ENCODE data around the gene OPCML. TPM values are rescaled to one million over a fixed set of nuclear protein-coding genes. Genes with fewer than 3 reads are reported as not detected.

Gene OPCML
- total RNA-seq, 4 donors from 2014 or later, result 0.33 TPM; not detected in 3

- Histone ChIP-seq H3K4me3 (replicated peaks in 1 of 3) (no peak overlapping the region), H3K27ac (no peak overlapping the region), H3K4me1 (peaks cover 0 to 11% of the 10 kb centered on the region in 2 donors), H3K36me3 (no peaks in the 10 kb centered on the region), H3K27me3 (no peaks in the 10 kb centered on the region), H3K9me3 (no peaks in the 10 kb centered on the region)
- intact Hi-C loops (cut with DNase I), result no loop called here
- TF ChIP-seq POLR2A (IDR thresholded peaks at IDR 0.05) (no peak), CTCF (IDR thresholded peaks at IDR 0.05) (no peak)
- WGBS, 2 donors, result 84 to 90% methylated on average over 10 of the region's 10 CpGs
- no peak for DNase-seq
Measured at GRCh38 chr11:133240908-133241655, 291.2 kb downstream of the OPCML start.

GRCh38 chr11:133239575-133239974, 292.7 kb downstream of the OPCML start:
- no peak for DNase-seq
- Histone ChIP-seq H3K36me3 (no peaks in the 10 kb centered on the region), H3K9me3 (no peaks in the 10 kb centered on the region), H3K4me1 (peaks cover 0 to 11% of the 10 kb centered on the region in 2 donors), H3K27me3 (no peaks in the 10 kb centered on the region), H3K4me3 (replicated peaks in 1 of 3) (no peak overlapping the region), H3K27ac (no peak overlapping the region)
- intact Hi-C loops (cut with DNase I), result no loop called here
- WGBS, 2 donors, result 83 to 93% methylated on average over 8 of the region's 8 CpGs
- TF ChIP-seq POLR2A (IDR thresholded peaks at IDR 0.05), result no peak
- no peak for TF ChIP-seq CTCF (IDR thresholded peaks at IDR 0.05)

- Histone ChIP-seq H3K27me3 (no peaks in the 10 kb centered on the region), H3K4me1 (peaks cover 0 to 7% of the 10 kb centered on the region in 2 donors), H3K27ac (no peak overlapping the region), H3K4me3 (replicated peaks in 1 of 3) (no peak overlapping the region), H3K9me3 (no peaks in the 10 kb centered on the region), H3K36me3 (no peaks in the 10 kb centered on the region)
- DNase-seq, result no peak
- TF ChIP-seq POLR2A (IDR thresholded peaks at IDR 0.05) (no peak), CTCF (IDR thresholded peaks at IDR 0.05) (no peak)
- 87% methylated on average over 10 of the region's 10 CpGs for WGBS, 2 donors
- intact Hi-C loops (cut with DNase I), result no loop called here
Measured at GRCh38 chr11:133238495-133238894, 293.8 kb downstream of the OPCML start.

- Histone ChIP-seq H3K27ac (no peak overlapping the region), H3K36me3 (no peaks in the 10 kb centered on the region), H3K4me1 (peaks cover 0 to 2% of the 10 kb centered on the region in 2 donors), H3K9me3 (no peaks in the 10 kb centered on the region), H3K27me3 (no peaks in the 10 kb centered on the region), H3K4me3 (replicated peaks in 1 of 3) (no peak overlapping the region)
- intact Hi-C loops (cut with DNase I), result no loop called here
- DNase-seq, result no peak
- WGBS, 2 donors, result 94 to 95% methylated on average over 2 of the region's 2 CpGs
- TF ChIP-seq CTCF (IDR thresholded peaks at IDR 0.05) (no peak), POLR2A (IDR thresholded peaks at IDR 0.05) (no peak)
Measured at GRCh38 chr11:133238027-133238426, 294.3 kb downstream of the OPCML start.

GRCh38 chr11:133235381-133235780, 296.9 kb downstream of the OPCML start:
- no peaks in the 10 kb centered on the region for H3K36me3 ChIP-seq
- intact Hi-C loops (cut with DNase I), result no loop called here
- 54 to 71% methylated on average over 3 of the region's 3 CpGs for WGBS, 2 donors
- no peak overlapping the region for H3K27ac ChIP-seq
- H3K27me3 ChIP-seq, result no peaks in the 10 kb centered on the region
- H3K9me3 ChIP-seq, result no peaks in the 10 kb centered on the region
- H3K4me3 ChIP-seq (replicated peaks in 1 of 3), result no peak overlapping the region
- TF ChIP-seq POLR2A (IDR thresholded peaks at IDR 0.05) (no peak), CTCF (IDR thresholded peaks at IDR 0.05) (no peak)
- no peak for DNase-seq
- no peaks in the 10 kb centered on the region for H3K4me1 ChIP-seq
